Brain pericyte (primary cell): ENCODE measurements around the gene RCAN2.
"Not testable (repeated sequence)": the region's sequence is repeated elsewhere in the genome, so short reads cannot be mapped to it uniquely, and the experiment has no call there.

ENCODE experiments used
- DNase-seq: peaks from one replicate; pipeline ENCODE4 v3.0.0-alpha.2; 2012; ENCODE audit warnings: low read depth, low spot score

Gene RCAN2

GRCh38 chr6:46338131-46338530 lies 153.1 kb downstream of the RCAN2 start:
- no peak for DNase-seq

GRCh38 chr6:46334442-46334841 lies 156.8 kb downstream of the RCAN2 start:
- no peak for DNase-seq

GRCh38 chr6:46333481-46333880 lies 157.8 kb downstream of the RCAN2 start:
- DNase-seq = no peak

GRCh38 chr6:46332448-46332847 lies 158.8 kb downstream of the RCAN2 start:
- DNase-seq = not testable (repeated sequence)

GRCh38 chr6:46331461-46331860 lies 159.8 kb downstream of the RCAN2 start:
- DNase-seq = no peak

GRCh38 chr6:46329568-46329967 lies 161.7 kb downstream of the RCAN2 start:
- no peak for DNase-seq

- DNase-seq = no peak
These were observed 163.5 kb downstream of the RCAN2 start for GRCh38 chr6:46327779-46328178.

- DNase-seq = peak; percentile 3
These were observed 165.4 kb downstream of the RCAN2 start for GRCh38 chr6:46325561-46326530.

- DNase-seq = no peak
These were observed 166.5 kb downstream of the RCAN2 start for GRCh38 chr6:46324706-46325105.

- DNase-seq = no peak
These were observed 167.2 kb downstream of the RCAN2 start for GRCh38 chr6:46323966-46324622.

- no peak for DNase-seq
These were observed 167.8 kb downstream of the RCAN2 start for GRCh38 chr6:46323312-46323965.

- DNase-seq = no peak
These were observed 170.7 kb downstream of the RCAN2 start for GRCh38 chr6:46320505-46320904.

GRCh38 chr6:46315589-46315988 lies 175.7 kb downstream of the RCAN2 start:
- no peak for DNase-seq

GRCh38 chr6:46312654-46313053 lies 178.6 kb downstream of the RCAN2 start:
- DNase-seq = no peak

GRCh38 chr6:46310196-46310595 lies 181.1 kb downstream of the RCAN2 start:
- DNase-seq = no peak

GRCh38 chr6:46306431-46306830 lies 184.8 kb downstream of the RCAN2 start:
- DNase-seq = no peak

- DNase-seq = no peak
These were observed 185.4 kb downstream of the RCAN2 start for GRCh38 chr6:46305833-46306232.

- DNase-seq = no peak
These were observed 186.0 kb downstream of the RCAN2 start for GRCh38 chr6:46305236-46305635.

- no peak for DNase-seq
These were observed 188.4 kb downstream of the RCAN2 start for GRCh38 chr6:46302816-46303215.

GRCh38 chr6:46302176-46302575 lies 189.1 kb downstream of the RCAN2 start:
- DNase-seq = no peak

GRCh38 chr6:46299253-46299652 lies 192.0 kb downstream of the RCAN2 start:
- DNase-seq = no peak

- DNase-seq = no peak
These were observed 194.7 kb downstream of the RCAN2 start for GRCh38 chr6:46296586-46296985.
